Testis (tissue), 3 donors: Measurements from ENCODE around the gene SCIN. TPM values are rescaled to one million over a fixed set of nuclear protein-coding genes. Genes with fewer than 3 reads are reported as not detected.
A peak's percentile ranks its signal among the peaks of the same experiment; 100 is the strongest.
"Not testable (repeated sequence)": the region's sequence is repeated elsewhere in the genome, so short reads cannot be mapped to it uniquely, and the experiment has no call there.

Source experiments
- DNase-seq: peaks from one replicate; pipeline ENCODE4 v3.0.0-alpha.2; 2019
- H3K27ac ChIP-seq, 2 donors: fragments of 200-600 bp; sonication (generic); one replicate each; pipeline ENCODE4 v1.5.1; 2019
- H3K27me3 ChIP-seq: fragments of 200-600 bp; sonication (generic); one replicate; pipeline ENCODE4 v1.5.1; 2019
- H3K36me3 ChIP-seq: fragments of 200-600 bp; sonication (generic); one replicate; pipeline ENCODE4 v1.5.1; 2017; ENCODE audit warnings: low read depth; ENCODE audit errors: missing control alignments
- H3K4me1 ChIP-seq: fragments of 200-600 bp; sonication (generic); one replicate; pipeline ENCODE4 v1.5.1; 2019
- H3K4me3 ChIP-seq, 2 donors: fragments of 200-600 bp; sonication (generic); one replicate each; pipeline ENCODE4 v1.5.1; 2017 to 2019
- H3K9me3 ChIP-seq: fragments of 200-600 bp; sonication (generic); one replicate; pipeline ENCODE4 v1.5.1; 2017
- POLR2A ChIP-seq: fragments of 450-650 bp; IDR thresholded peaks from one replicate; pipeline ENCODE4 v1.6.1; 2017; ENCODE audit warnings: antibody characterized with exemption, mild to moderate bottlenecking, moderate library complexity
- WGBS, 2 donors: methylation state at CpG; one replicate each; pipeline ENCODE4 v1.1.5; 2018; 5-methylcytosine and 5-hydroxymethylcytosine counted together
- intact Hi-C: fragments of 100-400 bp; cut with DNase I; formaldehyde crosslinking; loops from one replicate; pipeline ENCODE4 v1.15.1; 2023; ENCODE audit warnings: low total_unique reads
- polyA plus RNA-seq: library from polyadenylated mRNA; stranded (reverse); fragments of 350-450 nt; fragmentation: Illumina TruSeq; extraction: RNeasy Lipid Tissue Mini Kit (QIAGEN cat#74804); gene quantifications from one replicate; pipeline ENCODE4 v1.2.3, GENCODE V29; 2014; ENCODE audit warnings: low read depth, low replicate concordance; ENCODE audit not compliant: insufficient read depth
- total RNA-seq, 2 donors: library from RNA; depleted of rRNA; stranded (reverse); fragments of >200 nt; gene quantifications; one replicate each; pipeline ENCODE4 v1.2.3, GENCODE V29; 2016
- TF ChIP-seq, protein P1 (sequence below), 3 experiments: fragments of 450-650 bp in 2 of 3; fragments of 200-600 bp in 1 of 3; sonication (generic) in 1 of 3; IDR thresholded peaks; one replicate each; pipeline ENCODE4 v1.5.1; 2016 to 2019; ENCODE audit warnings: antibody characterized with exemption in 3 of 3, mild to moderate bottlenecking in 2 of 3, moderate library complexity in 1 of 3

Gene SCIN
- total and polyA plus RNA-seq, 3 donors from 2014 or later: 4.7 to 21.9 (median 11.4) TPM

DNA sequence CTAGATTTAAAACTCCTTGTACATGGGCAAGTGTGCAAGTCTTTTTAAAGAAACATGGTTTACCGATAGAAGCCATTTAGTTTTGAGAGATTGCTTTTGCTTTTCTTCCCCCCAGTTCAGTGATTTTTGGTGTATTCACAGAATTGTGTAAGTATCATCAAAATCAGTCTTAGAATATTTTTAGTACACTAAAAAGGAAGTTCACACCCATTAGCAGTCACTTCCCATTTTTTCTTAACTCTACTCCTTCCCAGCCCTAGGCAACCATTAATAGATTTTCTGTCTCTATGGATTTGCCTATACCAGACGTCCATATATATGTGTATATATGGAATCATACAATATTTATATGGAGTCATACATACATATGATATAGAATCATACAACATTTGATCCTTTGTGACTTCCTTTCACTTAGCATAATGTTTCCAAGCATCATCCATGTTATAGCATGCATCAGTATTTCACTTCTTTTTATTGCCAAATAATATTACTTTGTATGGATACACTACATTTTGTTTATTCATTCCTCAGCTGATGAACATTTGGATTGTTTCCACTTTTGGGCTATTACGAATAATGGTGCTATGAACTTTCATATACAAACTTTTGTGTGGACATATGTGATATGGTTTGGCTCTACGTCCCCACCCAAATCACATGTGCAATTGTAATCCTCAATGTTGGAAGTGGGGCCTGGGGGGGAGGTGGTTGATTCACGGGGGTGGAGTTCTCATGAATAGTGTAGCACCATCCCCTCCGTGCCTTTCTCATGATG is 100.4 kb downstream of the SCIN start:
- H3K4me1 ChIP-seq: no peaks in the 10 kb centered on the region
- no peak for DNase-seq
- 83 to 86% methylated on average over 6 of the region's 6 CpGs for WGBS, 2 donors
- no peak overlapping the region for H3K4me3 ChIP-seq
- no peaks in the 10 kb centered on the region for H3K36me3 ChIP-seq
- H3K27ac ChIP-seq: no peak overlapping the region
- intact Hi-C loops: no loop called here
- no peaks in the 10 kb centered on the region for H3K27me3 ChIP-seq
- no peaks in the 10 kb centered on the region for H3K9me3 ChIP-seq
- TF ChIP-seq POLR2A: no peak
- TF ChIP-seq, protein P1, sequence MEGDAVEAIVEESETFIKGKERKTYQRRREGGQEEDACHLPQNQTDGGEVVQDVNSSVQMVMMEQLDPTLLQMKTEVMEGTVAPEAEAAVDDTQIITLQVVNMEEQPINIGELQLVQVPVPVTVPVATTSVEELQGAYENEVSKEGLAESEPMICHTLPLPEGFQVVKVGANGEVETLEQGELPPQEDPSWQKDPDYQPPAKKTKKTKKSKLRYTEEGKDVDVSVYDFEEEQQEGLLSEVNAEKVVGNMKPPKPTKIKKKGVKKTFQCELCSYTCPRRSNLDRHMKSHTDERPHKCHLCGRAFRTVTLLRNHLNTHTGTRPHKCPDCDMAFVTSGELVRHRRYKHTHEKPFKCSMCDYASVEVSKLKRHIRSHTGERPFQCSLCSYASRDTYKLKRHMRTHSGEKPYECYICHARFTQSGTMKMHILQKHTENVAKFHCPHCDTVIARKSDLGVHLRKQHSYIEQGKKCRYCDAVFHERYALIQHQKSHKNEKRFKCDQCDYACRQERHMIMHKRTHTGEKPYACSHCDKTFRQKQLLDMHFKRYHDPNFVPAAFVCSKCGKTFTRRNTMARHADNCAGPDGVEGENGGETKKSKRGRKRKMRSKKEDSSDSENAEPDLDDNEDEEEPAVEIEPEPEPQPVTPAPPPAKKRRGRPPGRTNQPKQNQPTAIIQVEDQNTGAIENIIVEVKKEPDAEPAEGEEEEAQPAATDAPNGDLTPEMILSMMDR (IDR thresholded peaks at IDR 0.05): no peak

DNA sequence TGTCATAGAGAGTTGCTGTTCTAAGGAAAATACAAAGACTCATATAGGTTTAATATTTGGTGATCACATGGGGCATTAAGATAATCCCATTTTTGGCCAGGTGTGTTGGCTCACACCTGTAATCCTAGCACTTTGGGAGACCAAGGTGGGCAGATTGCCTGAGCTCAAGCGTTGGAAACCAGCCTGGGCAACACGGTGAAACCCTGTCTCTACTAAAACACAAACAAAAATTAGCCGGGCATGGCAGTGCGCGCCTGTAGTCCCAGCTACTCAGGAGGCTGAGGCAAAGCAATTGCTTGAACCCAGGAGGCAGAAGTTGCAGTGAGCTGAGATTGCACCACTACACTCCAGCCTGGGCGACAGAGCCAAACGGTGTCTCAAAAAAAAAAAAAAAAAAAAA is 102.9 kb downstream of the SCIN start:
- H3K27ac ChIP-seq, H3K4me1 ChIP-seq, H3K9me3 ChIP-seq, H3K27me3 ChIP-seq, H3K4me3 ChIP-seq, intact Hi-C loops, DNase-seq, H3K36me3 ChIP-seq: not testable (repeated sequence)
- 88 to 91% methylated on average over 7 of the region's 7 CpGs for WGBS, 2 donors

DNA sequence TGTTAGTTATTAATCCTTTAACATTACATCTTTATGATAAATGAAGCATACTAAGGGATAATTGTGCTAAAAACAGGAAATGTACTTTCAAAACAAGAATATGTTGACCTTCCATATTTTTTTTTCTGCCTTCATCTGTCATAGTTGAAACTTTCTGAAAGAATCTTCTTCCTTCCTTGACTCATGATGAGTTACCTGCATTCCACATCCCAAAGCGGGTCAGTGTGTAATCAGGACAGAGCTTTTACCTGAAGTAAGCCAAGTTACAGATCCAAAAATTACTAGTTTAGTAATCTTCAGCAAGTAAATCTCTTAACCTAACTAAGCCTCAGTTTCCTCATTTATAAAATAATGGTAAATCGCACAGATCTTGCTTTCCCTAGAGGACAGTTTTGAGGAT is 103.5 kb downstream of the SCIN start:
- Histone ChIP-seq H3K27me3 (no peaks in the 10 kb centered on the region), H3K36me3 (no peaks in the 10 kb centered on the region), H3K4me3 (no peak overlapping the region), H3K9me3 (no peaks in the 10 kb centered on the region), H3K4me1 (no peaks in the 10 kb centered on the region), H3K27ac (no peak overlapping the region)
- intact Hi-C loops: no loop called here
- 92 to 96% methylated on average over 2 of the region's 2 CpGs for WGBS, 2 donors
- DNase-seq: no peak
- TF ChIP-seq POLR2A: no peak
- TF ChIP-seq, protein P1 (IDR thresholded peaks at IDR 0.05): no peak

DNA sequence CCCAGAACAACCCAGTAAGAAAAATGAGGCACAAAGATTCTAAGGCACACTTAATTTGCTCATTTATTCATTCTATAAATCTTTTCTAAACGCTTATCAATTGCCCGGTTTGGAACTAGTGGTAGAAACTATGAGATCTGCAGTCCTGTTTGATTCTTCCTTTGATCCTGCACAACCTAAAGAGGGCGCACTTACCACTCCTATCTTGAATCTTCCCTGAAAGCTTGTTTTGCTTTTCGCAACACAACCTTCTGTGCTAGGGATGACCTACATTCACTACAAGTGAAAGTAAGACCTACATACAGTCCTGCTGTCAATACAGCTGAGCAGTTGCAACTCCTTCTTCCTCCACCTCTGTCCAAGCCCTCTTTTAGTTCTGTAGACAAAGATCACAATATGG is 104.3 kb downstream of the SCIN start:
- H3K36me3 ChIP-seq: no peaks in the 10 kb centered on the region
- H3K27me3 ChIP-seq: no peaks in the 10 kb centered on the region
- no peak overlapping the region for H3K27ac ChIP-seq
- TF ChIP-seq POLR2A: no peak
- no peak for DNase-seq
- intact Hi-C loops: no loop called here
- H3K9me3 ChIP-seq: no peaks in the 10 kb centered on the region
- 84% methylated on average over 4 of the region's 4 CpGs for WGBS, 2 donors
- no peak overlapping the region for H3K4me3 ChIP-seq
- H3K4me1 ChIP-seq: no peaks in the 10 kb centered on the region

DNA sequence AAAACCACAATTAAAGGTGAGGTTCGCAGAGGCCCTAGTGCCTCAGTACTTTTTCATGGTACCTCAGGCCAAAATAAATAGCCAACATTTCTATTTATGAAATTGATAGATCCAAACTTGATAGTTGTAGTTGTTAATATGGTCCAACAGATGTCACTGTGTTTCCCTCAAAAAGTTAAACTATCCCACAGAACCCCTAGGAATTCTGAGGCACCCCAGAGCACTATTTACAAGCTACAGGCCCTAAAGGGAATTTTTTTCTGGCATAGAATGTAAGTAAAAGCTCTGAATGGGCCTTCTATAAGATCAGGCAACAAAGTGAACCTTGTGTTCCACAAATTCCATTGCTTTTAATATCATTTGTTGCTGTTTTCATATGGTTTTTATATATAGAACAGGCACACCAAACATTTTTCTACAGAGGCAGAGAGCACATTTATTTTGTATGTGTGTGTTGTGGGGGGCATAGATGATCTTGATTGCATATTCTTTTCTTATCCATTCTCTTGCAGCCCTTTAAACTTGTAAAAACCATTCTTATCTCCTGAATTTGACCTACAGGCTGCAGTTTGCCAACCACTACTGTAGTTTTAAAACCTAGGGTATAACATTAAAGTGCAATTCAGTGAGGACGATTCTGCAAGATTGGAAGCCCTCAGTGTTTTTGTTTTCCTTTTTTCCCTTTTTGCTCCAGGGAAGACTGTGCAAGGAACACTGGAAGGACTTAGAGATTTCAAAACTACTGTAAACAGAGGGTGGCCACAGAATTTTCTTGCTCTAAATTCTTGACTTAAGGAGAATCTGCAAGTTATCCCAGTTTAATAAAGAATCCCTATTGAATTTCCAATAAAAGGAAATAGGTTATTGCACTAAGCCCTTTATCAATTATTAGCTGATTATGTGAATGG is 113.4 kb downstream of the SCIN start:
- Histone ChIP-seq H3K36me3 (no peaks in the 10 kb centered on the region), H3K27ac (no peak overlapping the region), H3K4me1 (no peaks in the 10 kb centered on the region), H3K27me3 (no peaks in the 10 kb centered on the region), H3K4me3 (peak overlapping the region in 1 of 2 donors; percentile 13), H3K9me3 (no peaks in the 10 kb centered on the region)
- DNase-seq: no peak
- intact Hi-C loops: no loop called here
- 36% methylated on average over 2 of the region's 2 CpGs for WGBS, 2 donors
- TF ChIP-seq, protein P1 (IDR thresholded peaks at IDR 0.05): peak in 1 of 3 experiments; percentile 29
- TF ChIP-seq POLR2A: no peak
